ENCODE results near the gene LIME1. TPM values are rescaled to one million over a fixed set of nuclear protein-coding genes. Genes with fewer than 3 reads are reported as not detected.

LIME1 gene
- total RNA-seq, 2 donors from 2014 or later = 7.6 to 10.1 TPM

GRCh38 chr20:63765902-63766301 lies 29.4 kb downstream of the LIME1 start:
- H3K36me3 Mint-ChIP-seq (ENCODE audit: low read depth) = peaks cover 52% of the 10 kb centered on the region
- no peaks in the 10 kb centered on the region for H3K4me1 Mint-ChIP-seq
- H3K36me3 ChIP-seq (ENCODE audit: control insufficient read depth, insufficient read depth, low read length) = peaks cover 23% of the 10 kb centered on the region
- no peak overlapping the region for H3K27ac ChIP-seq (ENCODE audit: low read depth, low read length)
- H3K27ac Mint-ChIP-seq = no peak overlapping the region
- H3K27me3 Mint-ChIP-seq (ENCODE audit: insufficient read depth) = no peaks in the 10 kb centered on the region
- no peak overlapping the region for H3K4me3 ChIP-seq (ENCODE audit: low read length)
- no peaks in the 10 kb centered on the region for H3K9me3 Mint-ChIP-seq
- 94 to 100% methylated on average over 1 to 7 of the region's 7 CpGs for WGBS, 2 experiments (ENCODE audit: insufficient coverage in 1 of 2, insufficient read length in 1 of 2)
- H3K9me3 ChIP-seq (ENCODE audit: control insufficient read depth, low read length) = no peaks in the 10 kb centered on the region
- no peaks in the 10 kb centered on the region for H3K4me1 ChIP-seq (ENCODE audit: control insufficient read depth, insufficient read depth, low read length)
- H3K4me3 Mint-ChIP-seq = no peak overlapping the region
- H3K27me3 ChIP-seq (ENCODE audit: control insufficient read depth, insufficient read depth, low read length, poor library complexity, severe bottlenecking) = no peaks in the 10 kb centered on the region
- TF ChIP-seq CTCF (conservative IDR thresholded peaks at IDR 0.05) = no peak
- no peak overlapping the region for H3K9ac ChIP-seq (ENCODE audit: extremely low read depth, low read length, poor library complexity, severe bottlenecking)
- DNase-seq = no peak

DNA sequence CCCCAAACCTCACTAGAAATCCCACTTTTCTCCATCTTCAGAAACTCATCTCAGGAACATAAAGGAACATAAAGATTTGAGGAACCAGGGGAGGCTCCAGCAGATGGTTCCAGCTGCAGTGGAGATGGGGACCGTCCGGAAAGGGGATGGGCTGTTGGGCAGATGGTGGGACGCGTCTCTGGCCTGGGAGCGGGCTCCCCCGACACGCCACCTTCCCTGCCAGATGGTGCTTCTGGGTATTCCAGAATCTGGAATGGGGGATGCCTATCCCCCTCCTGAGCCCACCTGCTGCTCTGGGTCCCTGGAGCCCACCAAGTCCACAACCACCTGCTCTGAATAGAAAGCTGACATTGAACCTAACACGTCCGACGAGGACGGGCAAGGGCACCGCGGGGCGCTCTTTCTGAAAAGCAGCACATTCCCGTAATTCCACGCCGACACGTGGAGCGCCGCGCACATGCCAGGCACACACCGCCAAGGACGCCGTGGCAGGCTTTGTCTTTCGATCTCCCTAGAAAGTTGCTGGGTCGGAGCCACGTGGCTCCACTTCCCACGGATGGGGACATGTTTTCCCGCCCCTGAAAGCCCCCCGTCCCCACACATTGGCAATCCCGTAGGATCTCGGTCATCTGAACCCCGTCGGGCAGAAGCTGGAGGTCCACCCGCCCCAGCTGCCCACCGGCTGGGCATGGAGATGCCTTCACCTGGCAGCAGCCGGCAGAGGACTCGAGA lies 30.4 kb downstream of the LIME1 start:
- no peak for TF ChIP-seq CTCF (conservative IDR thresholded peaks at IDR 0.05)
- 93 to 95% methylated on average over 30 to 38 of the region's 38 CpGs for WGBS, 2 experiments (ENCODE audit: insufficient coverage in 1 of 2, insufficient read length in 1 of 2)
- no peaks in the 10 kb centered on the region for H3K4me1 Mint-ChIP-seq
- Histone ChIP-seq H3K36me3 (ENCODE audit: control insufficient read depth, insufficient read depth, low read length) (peaks cover 21% of the 10 kb centered on the region), H3K4me1 (ENCODE audit: control insufficient read depth, insufficient read depth, low read length) (no peaks in the 10 kb centered on the region), H3K9ac (ENCODE audit: extremely low read depth, low read length, poor library complexity, severe bottlenecking) (no peak overlapping the region), H3K9me3 (ENCODE audit: control insufficient read depth, low read length) (no peaks in the 10 kb centered on the region), H3K27me3 (ENCODE audit: control insufficient read depth, insufficient read depth, low read length, poor library complexity, severe bottlenecking) (no peaks in the 10 kb centered on the region), H3K27ac (ENCODE audit: low read depth, low read length) (no peak overlapping the region), H3K4me3 (ENCODE audit: low read length) (no peak overlapping the region)
- no peak overlapping the region for H3K27ac Mint-ChIP-seq
- H3K9me3 Mint-ChIP-seq = no peaks in the 10 kb centered on the region
- peaks cover 47% of the 10 kb centered on the region for H3K36me3 Mint-ChIP-seq (ENCODE audit: low read depth)
- no peak overlapping the region for H3K4me3 Mint-ChIP-seq
- no peaks in the 10 kb centered on the region for H3K27me3 Mint-ChIP-seq (ENCODE audit: insufficient read depth)
- DNase-seq = no peak

GRCh38 chr20:63767456-63767855 lies 31.0 kb downstream of the LIME1 start:
- no peaks in the 10 kb centered on the region for H3K4me1 Mint-ChIP-seq

More at GRCh38 chr20:63767456-63767855, 31.0 kb downstream of the LIME1 start:
- no peaks in the 10 kb centered on the region for H3K9me3 ChIP-seq (ENCODE audit: control insufficient read depth, low read length)
- Mint-ChIP-seq H3K27ac (no peak overlapping the region), H3K4me3 (no peak overlapping the region), H3K9me3 (no peaks in the 10 kb centered on the region), H3K27me3 (ENCODE audit: insufficient read depth) (no peaks in the 10 kb centered on the region), H3K36me3 (ENCODE audit: low read depth) (peaks cover 43% of the 10 kb centered on the region)
- no peak overlapping the region for H3K27ac ChIP-seq (ENCODE audit: low read depth, low read length)
- no peak overlapping the region for H3K4me3 ChIP-seq (ENCODE audit: low read length)
- H3K27me3 ChIP-seq (ENCODE audit: control insufficient read depth, insufficient read depth, low read length, poor library complexity, severe bottlenecking) = no peaks in the 10 kb centered on the region
- 88 to 94% methylated on average over 11 to 18 of the region's 18 CpGs for WGBS, 2 experiments (ENCODE audit: insufficient coverage in 1 of 2, insufficient read length in 1 of 2)
- peaks cover 16% of the 10 kb centered on the region for H3K36me3 ChIP-seq (ENCODE audit: control insufficient read depth, insufficient read depth, low read length)
- no peak for DNase-seq
- no peaks in the 10 kb centered on the region for H3K4me1 ChIP-seq (ENCODE audit: control insufficient read depth, insufficient read depth, low read length)
- TF ChIP-seq CTCF (conservative IDR thresholded peaks at IDR 0.05) = no peak
- no peak overlapping the region for H3K9ac ChIP-seq (ENCODE audit: extremely low read depth, low read length, poor library complexity, severe bottlenecking)
